Fibroblast of pulmonary artery (primary cell): Measurements from ENCODE around the gene LIN28A.
"Not testable (repeated sequence)": the region's sequence is repeated elsewhere in the genome, so short reads cannot be mapped to it uniquely, and the experiment has no call there.

Experiments
- DNase-seq: peaks from one replicate; pipeline ENCODE4 v3.0.0-alpha.2; 2010; ENCODE audit warnings: low read depth
- H3K4me3 ChIP-seq: replicated peaks from 2 replicates; pipeline ENCODE4 v1.5.1; 2011; ENCODE audit warnings: low read depth, mild to moderate bottlenecking, control low read depth, low read length, moderate library complexity
- CTCF ChIP-seq: IDR thresholded peaks from 2 replicates; pipeline ENCODE4 v1.5.1; 2011; ENCODE audit warnings: mild to moderate bottlenecking, control low read depth, low read length, inconsistent platforms; ENCODE audit errors: missing control alignments

LIN28A gene

GRCh38 chr1:26368006-26368405 is 42.6 kb upstream of the LIN28A start:
- DNase-seq: no peak
- H3K4me3 ChIP-seq: no peak overlapping the region
- TF ChIP-seq CTCF: no peak

GRCh38 chr1:26368486-26368885 is 42.1 kb upstream of the LIN28A start:
- TF ChIP-seq CTCF: no peak
- no peak for DNase-seq
- H3K4me3 ChIP-seq: no peak overlapping the region

- no peak for DNase-seq
- TF ChIP-seq CTCF: no peak
- H3K4me3 ChIP-seq: no peak overlapping the region
Measured at GRCh38 chr1:26370591-26371382, 39.8 kb upstream of the LIN28A start.

GRCh38 chr1:26372039-26372438 is 38.6 kb upstream of the LIN28A start:
- DNase-seq: no peak
- no peak overlapping the region for H3K4me3 ChIP-seq
- no peak for TF ChIP-seq CTCF

GRCh38 chr1:26372611-26373010 is 38.0 kb upstream of the LIN28A start, which contains the start of gene ZNF683:
Gene ZNF683 (minus strand): TSS chr1:26372750. CDS start chr1:26368571, 4,179 bp downstream.
- H3K4me3 ChIP-seq, DNase-seq: not testable (repeated sequence)

GRCh38 chr1:26373281-26373680 is 37.3 kb upstream of the LIN28A start:
- no peak for TF ChIP-seq CTCF
- no peak overlapping the region for H3K4me3 ChIP-seq
- DNase-seq: no peak

GRCh38 chr1:26373789-26374188 is 36.8 kb upstream of the LIN28A start:
- DNase-seq: no peak
- no peak overlapping the region for H3K4me3 ChIP-seq
- no peak for TF ChIP-seq CTCF

GRCh38 chr1:26374361-26374760 is 36.3 kb upstream of the LIN28A start:
- not testable (repeated sequence) for DNase-seq, H3K4me3 ChIP-seq
